NB4 (cell line): ENCODE data around the gene PEDS1.
A peak's percentile ranks its signal among the peaks of the same experiment; 100 is the strongest.

ENCODE experiments used
- DNase-seq: peaks from one replicate; pipeline ENCODE4 v3.0.0; 2010; ENCODE audit warnings: low read depth
- H3K4me3 ChIP-seq: one replicate; pipeline ENCODE4 v1.5.1; 2011; ENCODE audit warnings: mild to moderate bottlenecking, low read depth, low read length, moderate library complexity
- CTCF ChIP-seq: IDR thresholded peaks from one replicate; pipeline ENCODE4 v1.5.1; 2012; ENCODE audit warnings: low read depth, low read length
- MAX ChIP-seq: IDR thresholded peaks from 2 replicates; pipeline ENCODE4 v1.6.1; 2011; ENCODE audit warnings: low read depth, low read length
- MYC ChIP-seq: IDR thresholded peaks from 2 replicates; pipeline ENCODE4 v1.6.1; 2011; ENCODE audit warnings: low read depth, low read length
- POLR2A ChIP-seq: IDR thresholded peaks from 2 replicates; pipeline ENCODE4 v1.6.1; 2011; ENCODE audit warnings: mild to moderate bottlenecking; ENCODE audit not compliant: insufficient read length; ENCODE audit errors: extremely low read depth

PEDS1 gene

GRCh38 chr20:50153153-50153499, 397 bp downstream of the PEDS1 start:
- H3K4me3 ChIP-seq: peak overlapping the region; percentile 86
- TF ChIP-seq MYC (no peak), CTCF (no peak), MAX (no peak), POLR2A (no peak)
- no peak for DNase-seq

- DNase-seq: no peak
- TF ChIP-seq POLR2A: no peak
- no peak for TF ChIP-seq MAX
- no peak for TF ChIP-seq CTCF
- TF ChIP-seq MYC: no peak
- H3K4me3 ChIP-seq: peak overlapping the region; percentile 86
Observed at GRCh38 chr20:50152394-50153152, 950 bp downstream of the PEDS1 start.

GRCh38 chr20:50151034-50151743, 2.3 kb downstream of the PEDS1 start:
- no peak overlapping the region for H3K4me3 ChIP-seq
- TF ChIP-seq CTCF (no peak), MYC (no peak), POLR2A (no peak), MAX (no peak)
- DNase-seq: no peak

- H3K4me3 ChIP-seq: no peak overlapping the region
- TF ChIP-seq MYC (no peak), POLR2A (no peak), MAX (no peak), CTCF (no peak)
- no peak for DNase-seq
Observed at GRCh38 chr20:50149481-50150254, 3.9 kb downstream of the PEDS1 start.

- peak; percentile 87 for DNase-seq
- H3K4me3 ChIP-seq: peak overlapping the region; percentile 44
- peak; percentile 87 for TF ChIP-seq MYC
- peak; percentile 64 for TF ChIP-seq POLR2A
- TF ChIP-seq MAX: peak; percentile 90
- no peak for TF ChIP-seq CTCF
Observed at GRCh38 chr20:50146732-50147662, 6.5 kb downstream of the PEDS1 start.
